HG03025 (cell line): Measurements from ENCODE around the gene CENPB.
"Not testable (repeated sequence)": the region's sequence is repeated elsewhere in the genome, so short reads cannot be mapped to it uniquely, and the experiment has no call there.

ENCODE experiments used
- ATAC-seq: cut with Tn5 transposase; IDR thresholded peaks from one replicate; pipeline ENCODE4 v1.9.1; 2021; ENCODE audit warnings: mild to moderate bottlenecking, moderate library complexity; ENCODE audit not compliant: unreplicated experiment, low FRiP score

The CENPB gene, protein sequence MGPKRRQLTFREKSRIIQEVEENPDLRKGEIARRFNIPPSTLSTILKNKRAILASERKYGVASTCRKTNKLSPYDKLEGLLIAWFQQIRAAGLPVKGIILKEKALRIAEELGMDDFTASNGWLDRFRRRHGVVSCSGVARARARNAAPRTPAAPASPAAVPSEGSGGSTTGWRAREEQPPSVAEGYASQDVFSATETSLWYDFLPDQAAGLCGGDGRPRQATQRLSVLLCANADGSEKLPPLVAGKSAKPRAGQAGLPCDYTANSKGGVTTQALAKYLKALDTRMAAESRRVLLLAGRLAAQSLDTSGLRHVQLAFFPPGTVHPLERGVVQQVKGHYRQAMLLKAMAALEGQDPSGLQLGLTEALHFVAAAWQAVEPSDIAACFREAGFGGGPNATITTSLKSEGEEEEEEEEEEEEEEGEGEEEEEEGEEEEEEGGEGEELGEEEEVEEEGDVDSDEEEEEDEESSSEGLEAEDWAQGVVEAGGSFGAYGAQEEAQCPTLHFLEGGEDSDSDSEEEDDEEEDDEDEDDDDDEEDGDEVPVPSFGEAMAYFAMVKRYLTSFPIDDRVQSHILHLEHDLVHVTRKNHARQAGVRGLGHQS

DNA sequence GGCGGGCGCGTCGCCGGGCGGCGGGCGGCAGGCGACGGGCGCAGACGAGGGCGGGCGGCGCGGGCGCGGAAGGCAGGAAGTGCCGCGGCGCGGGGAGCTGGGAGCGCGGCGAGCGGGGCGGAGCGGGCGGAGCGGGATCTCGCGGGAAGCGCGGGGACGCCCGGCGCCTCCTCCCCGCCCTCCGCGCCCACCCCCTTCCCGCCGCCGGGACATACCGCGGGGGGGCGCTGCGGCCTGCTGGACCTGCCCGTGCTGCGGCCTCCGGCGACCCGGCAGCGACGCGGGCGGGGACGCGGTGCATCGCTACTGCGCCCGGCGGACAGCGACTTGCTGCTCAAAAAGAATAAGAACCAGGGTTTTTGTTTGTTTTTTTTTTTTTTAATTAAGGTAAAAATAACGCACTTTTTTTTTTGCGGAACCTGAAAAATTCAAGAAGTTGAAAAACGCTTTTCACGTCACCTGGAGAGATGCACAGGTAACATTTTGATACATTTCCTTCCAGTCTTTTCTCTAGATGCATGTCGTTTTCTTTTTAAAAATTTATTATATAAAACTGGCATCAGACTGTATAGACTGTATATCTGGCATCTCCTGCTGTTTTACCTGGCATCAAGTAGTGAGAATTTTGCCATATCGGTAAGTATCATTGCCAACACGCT lies at the start of gene CENPB:
CENPB (minus strand) TSS at position 76 of the 659 bp plus-strand sequence. CDS start 257 bp downstream, outside the sequence.
- peak; percentile 73 for ATAC-seq

DNA sequence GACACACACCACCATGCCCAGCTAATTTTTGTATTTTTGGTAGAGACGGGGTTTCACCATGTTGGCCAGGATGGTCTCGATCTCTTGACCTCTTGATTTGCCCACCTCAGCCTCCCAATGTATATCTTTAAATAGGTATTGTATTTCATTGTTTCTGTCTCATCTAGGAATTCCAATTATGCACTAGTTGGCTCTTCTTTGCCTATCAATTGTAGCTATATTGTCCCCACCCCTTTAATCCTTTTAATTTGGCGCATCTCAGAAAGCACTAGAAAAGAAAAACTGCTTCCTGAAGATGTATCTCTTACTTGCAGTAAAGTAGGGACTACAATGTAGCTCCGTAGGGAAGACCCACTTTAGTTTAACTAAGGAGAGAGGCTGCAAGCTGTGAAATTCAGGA lies 49.6 kb upstream of the CENPB start:
- ATAC-seq: no peak

DNA sequence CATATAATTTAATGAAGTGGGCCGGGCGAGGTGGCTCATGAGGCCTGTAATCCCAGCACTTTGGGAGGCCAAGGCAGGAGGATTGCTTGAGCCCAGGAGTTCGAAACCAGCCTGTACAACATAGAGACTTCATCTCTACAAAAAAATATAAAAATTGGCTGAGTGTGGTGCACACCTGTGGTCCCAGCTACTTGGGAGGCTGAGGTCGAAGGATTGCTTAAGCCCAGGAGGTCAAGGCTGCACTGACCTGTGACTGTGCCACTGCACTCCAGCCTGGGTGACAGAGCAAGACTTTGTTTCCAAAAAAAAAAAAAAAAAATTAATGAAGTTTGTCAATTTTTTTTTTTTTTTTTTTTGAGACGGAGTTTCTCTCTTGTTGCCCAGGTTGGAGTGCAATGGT lies 43.4 kb upstream of the CENPB start:
- ATAC-seq: not testable (repeated sequence)

DNA sequence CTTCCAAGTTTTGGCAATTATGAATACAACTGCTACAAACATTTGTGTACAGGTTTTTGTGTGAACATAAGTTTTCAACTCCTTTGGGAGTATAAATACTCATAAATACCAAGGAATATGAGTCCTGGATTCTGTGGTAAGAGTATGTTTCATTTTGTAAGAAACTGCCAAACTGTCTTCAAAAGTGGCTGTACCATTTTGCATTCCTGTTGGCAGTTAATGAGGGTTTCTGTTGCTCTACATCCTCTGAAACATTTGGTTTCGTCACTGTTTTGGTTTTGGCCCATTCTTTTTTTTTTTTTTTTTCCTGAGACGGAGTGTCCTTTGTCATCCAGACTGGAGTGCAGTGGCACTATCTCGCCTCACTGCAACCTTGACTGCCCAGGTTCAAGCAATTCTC lies 42.3 kb upstream of the CENPB start:
- no peak for ATAC-seq

DNA sequence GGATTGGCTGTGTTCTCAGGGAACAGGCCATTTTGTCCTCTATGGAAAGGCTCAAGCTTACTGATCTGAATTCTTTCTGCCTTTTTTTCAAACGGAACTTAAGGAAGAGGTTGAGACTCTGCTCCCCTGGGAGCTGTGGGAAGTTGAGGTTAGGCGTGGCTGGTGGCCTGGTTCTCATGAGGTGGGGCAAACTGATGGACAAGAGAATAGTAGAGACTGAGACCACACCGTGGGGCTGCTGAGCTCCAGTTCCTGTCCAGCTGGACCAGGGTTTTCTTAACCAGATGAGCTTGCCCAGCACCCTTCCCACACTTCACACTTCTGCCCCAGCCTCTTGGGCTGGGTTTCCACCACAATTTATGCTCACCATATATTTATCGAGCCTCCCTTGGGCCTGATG lies 39.9 kb upstream of the CENPB start:
- no peak for ATAC-seq

DNA sequence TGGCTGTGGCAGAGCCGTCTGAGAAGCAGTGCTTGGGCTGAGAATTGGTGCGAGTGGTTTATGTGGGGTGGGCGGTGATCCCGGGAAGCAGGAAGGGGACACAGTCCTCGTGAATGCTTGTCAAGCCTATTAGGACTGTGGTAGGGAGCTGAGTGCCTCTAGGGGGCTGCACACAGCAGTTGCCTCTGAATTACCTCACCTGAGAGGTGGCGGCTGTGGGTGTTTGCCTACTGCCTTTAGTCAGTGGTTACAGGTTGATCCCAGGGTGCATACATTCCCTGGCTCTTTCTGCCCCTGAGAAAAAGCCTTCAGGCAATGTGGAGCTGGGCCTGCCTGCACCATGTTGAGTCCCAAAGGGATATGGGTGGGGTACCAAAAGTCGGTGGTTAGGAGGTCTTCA lies 39.0 kb upstream of the CENPB start:
- no peak for ATAC-seq

DNA sequence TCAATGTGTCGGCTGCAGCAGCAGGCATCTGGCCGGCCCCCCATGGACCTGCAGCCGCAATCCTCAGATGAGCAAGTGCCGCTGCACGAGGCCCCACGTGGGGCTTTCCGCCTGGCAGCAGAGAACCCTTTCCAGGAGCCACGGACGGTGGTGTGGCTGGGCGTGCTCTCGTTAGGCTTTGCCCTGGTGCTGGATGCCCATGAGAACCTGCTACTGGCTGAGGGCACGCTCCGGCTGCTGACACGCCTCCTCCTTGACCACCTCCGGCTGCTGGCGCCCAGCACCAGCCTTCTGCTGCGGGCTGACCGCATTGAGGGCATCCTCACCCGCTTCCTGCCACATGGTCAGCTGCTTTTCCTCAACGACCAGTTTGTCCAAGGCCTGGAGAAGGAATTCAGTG lies 37.3 kb upstream of the CENPB start:
- no peak for ATAC-seq

DNA sequence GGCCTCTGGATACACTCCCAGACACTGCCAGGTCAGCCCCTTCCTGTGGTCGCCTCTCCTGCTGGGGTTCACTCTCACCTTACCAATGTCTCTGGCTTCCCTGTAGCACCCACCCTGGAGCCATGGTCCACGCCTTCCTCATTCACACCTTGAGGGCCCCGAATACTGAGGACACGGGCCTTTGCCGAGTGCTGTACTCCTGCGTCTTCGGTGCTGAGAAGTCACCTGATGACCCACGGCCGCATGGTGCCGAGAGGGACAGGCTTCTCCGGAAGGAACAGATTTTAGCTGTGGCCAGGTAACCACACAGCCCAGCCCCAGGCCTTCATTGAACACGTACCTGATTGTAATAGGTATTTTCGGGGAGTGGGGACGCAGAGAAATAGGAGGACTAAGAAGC lies 35.5 kb upstream of the CENPB start:
- no peak for ATAC-seq

DNA sequence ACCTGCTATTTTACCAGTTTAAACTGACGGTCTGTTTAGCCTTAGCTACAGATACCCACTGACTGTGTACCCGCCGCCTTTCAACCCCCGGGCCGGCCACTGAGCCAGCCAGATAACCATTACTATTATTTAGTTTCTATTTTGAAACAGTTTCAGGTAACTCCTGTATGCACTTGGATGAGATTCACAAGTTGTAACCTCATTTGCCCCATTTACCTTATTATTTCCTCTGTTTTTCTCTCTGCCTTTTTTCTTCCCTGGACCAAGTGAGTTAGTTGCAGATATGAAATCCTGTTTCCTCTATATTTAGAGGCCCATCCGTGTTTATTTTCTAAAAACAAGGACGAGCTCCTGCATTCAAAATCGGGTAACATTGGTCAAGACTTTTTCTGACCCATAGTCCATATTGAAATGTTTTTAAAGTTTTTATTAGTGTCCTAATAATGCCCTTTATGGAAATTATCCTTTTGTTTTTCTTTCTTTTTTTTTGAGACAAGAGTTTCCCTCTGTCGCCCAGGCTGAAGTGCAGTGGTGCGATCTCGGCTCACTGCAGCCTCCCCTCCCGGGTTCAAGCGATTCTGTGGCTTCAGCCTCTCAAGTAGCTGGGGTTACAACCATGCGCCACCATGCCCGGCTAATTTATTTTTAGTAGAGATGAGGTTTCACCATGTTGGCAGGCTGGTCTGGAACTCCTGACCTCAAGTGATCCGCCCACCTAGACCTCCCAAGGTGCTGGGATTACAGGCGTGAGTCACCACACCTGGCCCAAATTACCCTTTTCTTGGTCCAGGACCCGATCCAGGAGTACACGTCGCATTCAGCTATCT lies 34.6 kb upstream of the CENPB start:
- ATAC-seq: peak; percentile 0

DNA sequence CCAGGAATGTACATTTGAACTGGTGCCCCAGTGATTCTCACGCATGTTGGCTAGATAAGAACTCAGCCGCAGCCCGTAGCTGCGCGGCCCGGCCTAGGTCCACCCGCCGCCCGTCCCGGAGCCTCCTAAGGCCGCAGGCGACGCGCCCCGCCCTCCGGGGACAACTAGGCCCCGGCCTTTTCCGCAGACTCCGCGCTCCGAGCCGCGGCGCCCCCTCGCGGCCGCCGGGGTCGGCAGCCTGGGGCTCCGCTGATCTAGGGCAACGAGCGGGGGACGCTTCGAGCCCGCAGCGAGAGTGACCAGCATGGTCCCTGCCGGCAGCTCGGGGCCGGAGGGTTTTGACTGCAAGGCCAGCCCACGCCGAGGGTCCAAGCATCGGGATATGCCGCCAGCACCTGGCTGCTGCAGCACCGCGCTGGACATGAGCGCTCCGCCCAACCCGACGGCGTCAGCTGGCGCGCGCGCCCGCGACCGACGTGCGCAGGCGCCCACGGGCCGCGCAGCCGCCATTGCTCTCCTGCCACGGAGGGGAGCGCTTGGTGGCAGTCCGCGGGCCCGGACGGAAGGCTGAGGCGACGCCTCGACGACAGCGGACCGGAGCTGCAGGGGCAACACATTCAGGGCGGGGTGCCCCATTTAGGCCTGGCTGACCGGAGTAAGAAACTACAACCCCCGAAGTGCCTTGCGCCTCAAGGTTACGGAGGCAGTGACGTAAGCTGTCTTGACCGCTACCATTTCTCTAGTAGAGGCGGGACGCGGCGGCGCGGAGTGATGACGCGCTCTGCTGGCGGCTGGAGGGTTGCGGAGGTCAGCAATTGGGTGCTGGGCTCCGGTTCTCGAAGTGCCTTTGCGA lies 33.7 kb upstream of the CENPB start, which contains the start of gene AP5S1:
AP5S1 (plus strand) TSS at position 500 of the 853 bp plus-strand sequence. CDS start 1,571 bp downstream, outside the sequence.
- peak; percentile 84 for ATAC-seq

DNA sequence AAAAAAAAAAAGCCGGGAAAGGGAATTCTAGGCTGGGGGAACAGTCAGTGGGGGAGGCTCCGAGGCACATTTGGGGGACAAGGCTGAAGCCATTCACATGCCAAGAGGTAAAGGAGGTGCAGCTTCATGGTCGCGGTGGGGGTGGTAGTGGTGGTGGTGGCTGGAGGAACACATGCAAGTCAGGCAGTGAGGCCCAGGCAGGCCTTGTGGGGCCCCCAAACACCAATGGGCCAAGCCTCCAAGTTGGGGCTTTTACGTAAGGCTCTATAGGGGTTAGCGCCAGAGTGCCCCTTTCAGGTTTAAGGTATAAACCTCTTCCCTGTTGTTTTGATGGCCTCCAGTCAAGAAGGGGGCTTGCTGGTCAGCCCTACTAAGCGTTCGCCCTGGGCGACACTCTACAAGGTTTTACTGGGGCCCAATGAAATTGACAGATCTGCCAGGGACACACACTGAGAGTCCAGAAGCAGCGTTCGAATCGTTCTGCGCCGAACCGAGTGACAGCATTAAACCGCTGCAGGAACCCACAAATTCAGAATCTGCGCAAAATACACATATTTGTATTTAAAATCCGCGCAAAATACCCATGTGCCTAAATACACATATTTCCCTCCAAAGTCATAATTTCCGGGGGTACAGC lies 33.0 kb upstream of the CENPB start:
- no peak for ATAC-seq

DNA sequence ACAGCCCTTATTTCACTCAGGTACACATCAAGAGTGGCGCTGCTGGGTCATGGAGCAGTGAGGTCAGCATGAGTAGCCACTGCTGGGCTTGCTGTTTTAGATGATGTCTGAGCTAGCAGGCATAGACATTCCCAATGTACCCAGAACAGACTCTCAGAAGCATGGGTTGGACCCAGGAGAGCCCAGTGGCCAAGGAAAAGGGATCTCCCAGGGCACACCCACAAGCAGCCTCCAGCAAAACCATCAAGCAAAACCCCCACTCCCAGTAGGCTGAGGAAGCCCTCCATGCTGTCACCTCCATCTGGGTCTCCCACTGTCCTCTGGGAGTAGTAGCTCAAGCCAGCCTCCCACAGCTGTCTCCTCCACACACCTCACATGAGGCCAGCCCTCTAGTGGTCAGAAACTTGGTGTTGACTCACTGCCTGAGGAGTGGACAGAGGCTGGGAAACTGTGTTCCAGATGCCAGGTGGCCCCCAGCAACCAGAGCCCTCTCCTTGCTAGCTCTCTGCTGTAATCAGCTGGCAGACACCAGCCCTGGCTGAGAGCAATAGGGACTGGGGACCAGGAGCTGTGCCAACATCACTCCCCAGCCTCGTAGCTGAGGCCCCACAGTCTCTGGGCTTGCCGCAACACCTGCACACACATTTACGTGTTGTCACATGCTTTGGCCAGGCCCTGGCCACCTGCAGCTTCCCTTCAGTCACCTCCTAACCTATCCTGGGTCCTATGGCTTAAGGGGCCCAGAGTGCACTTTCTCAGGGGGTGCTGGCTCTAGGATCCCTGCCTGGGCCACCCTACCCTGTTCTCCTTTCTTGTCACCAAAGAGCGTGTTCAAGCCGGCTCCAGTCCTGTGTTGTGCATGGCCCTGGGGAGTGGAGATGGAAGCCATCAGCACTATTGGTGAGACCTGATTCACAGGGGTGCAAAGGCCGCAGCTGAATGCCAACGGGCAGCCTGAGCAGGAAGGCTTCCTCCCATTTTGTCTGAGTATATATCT lies 31.9 kb upstream of the CENPB start:
- ATAC-seq: no peak

DNA sequence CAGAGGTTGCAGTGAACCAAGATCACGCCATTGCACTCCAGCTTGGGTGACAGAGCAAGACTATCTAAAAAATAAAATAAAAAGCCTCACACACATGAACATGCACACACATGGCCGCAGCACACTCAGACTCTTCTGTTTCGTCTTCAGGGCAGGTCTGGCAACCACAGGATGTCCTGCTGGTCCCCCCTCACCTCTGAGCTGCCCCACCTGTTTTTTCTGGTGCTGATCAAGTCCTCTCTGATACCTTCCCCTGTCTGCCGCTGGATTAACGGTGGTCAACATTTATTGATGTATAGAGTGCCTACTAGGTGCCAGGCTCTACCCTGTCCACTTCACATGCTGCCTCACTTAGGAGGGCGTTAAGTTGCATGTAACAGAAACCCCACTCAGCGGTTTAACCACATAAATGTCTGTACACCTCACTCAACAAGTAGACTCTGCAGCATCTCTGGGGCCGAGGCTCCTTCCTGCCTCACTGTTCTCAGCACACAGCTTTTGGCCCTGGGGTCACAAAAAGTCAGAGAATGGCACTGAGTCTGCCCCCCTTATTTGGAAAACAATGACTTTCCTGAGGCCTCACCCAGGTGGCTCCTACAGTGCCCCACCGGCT lies 29.3 kb upstream of the CENPB start:
- no peak for ATAC-seq

DNA sequence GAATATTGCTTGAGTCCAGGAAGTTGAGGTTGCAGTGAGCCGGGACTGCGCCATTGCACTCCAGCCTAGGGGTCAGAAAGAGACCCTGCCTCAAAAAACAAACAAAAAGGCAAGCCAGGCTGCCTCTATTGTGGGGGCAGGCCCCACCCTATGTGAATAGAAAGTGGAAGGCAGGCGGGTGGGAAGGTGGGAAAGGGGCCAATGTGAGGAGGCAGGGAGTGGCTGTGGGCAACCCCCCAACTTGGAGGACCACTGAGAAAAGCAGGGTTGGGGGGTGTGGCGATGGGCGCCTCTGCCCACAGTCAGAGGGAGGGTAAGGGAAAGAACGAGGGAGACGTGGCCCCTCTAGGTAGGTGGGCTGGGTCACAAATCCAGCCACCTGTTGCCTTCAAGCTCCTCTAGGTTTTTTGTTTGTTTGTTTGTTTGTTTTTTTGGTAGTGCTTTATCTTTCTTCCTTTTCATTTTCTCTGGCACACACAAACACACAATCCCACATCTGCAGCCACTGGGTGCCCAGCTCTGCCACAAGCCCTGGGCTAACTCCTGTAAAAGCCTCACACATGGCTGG lies 28.5 kb upstream of the CENPB start:
- no peak for ATAC-seq

DNA sequence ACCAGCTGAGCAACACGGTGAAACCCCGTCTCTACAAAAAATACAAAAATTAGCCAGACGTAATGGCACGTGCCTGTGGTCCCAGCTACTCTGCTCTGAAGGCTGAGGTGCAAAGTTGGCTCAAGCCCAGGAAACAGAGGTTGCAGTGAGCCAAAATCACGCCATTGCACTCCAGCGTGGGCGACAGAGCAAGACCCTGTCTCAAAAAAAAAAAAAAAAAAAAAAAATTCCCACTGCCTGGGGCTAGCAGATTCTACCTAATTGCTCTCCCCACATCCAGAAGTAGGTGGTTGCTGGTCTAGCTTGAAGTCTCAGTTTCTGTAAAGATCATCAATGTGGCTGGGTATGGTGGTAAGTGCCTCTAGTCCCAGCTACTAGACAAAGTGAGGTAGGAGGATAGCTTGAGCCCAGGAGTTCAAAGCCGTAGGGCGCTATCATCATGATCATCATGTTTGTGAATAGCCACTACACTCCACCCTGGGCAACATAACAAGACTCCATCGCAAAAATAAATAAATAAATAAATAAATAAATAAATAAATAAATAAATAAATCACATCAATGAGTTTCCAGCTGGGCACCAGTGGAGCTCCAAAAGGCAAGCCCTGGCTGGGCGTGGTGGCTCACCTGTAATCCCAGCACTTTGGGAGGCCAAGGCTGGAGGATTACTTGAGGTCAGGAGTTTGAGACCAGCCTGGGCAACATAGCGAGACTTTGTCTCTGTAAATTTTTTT lies 27.5 kb upstream of the CENPB start:
- no peak for ATAC-seq

DNA sequence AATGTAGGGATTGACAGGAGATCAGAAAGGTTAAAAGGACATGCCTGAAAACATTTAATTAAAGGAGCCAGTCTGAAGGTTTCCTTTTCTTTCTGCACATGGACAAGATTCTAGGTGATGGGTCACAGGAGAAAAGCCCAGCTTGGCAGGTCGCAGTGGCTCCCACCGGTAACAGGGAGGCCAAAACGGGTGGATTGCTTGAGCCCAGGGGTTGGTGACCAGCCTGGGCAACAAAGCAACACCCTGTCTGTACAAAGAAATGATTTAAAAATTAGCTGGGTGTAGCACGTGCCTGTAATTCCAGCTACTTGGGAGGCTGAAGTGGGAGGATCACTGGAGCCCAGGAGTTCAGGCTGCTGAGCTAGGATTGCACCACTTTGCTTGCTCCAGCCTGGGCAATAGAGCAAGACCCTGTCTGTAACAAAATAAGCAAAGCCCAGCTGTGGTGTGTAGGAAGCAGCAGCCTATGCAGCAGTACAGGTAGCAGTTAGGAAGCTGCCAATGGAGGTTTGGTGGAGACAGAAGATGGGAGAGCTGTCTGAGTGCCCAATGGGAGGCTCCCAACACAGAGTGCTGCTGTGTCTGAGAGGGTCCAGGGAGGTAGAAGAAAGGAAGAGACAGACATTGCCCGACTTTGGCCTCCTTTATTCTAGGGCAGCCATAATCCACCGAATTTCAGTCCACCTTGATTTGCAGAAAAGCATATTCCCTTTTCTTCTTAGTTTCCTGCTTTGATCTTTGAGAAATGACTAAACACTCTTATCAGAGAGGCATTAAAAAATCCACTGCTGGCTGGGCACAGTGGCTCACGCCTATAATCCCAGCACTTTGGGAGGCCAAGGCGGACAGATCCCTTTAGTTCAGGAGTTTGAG lies 26.7 kb upstream of the CENPB start:
- no peak for ATAC-seq
